ENCODE measurements around the gene MGLL.
"Not testable (repeated sequence)": the region's sequence is repeated elsewhere in the genome, so short reads cannot be mapped to it uniquely, and the experiment has no call there.

Gene MGLL

GRCh38 chr3:127669541-127670228 is 152.6 kb downstream of the MGLL start:
- Mint-ChIP-seq H3K27ac (no peak overlapping the region), H3K9me3 (no peaks in the 10 kb centered on the region)
- no peak for ATAC-seq

GRCh38 chr3:127668906-127669305 is 153.4 kb downstream of the MGLL start:
- no peaks in the 10 kb centered on the region for H3K27me3 Mint-ChIP-seq
- no peak overlapping the region for H3K27ac Mint-ChIP-seq
- H3K4me1 Mint-ChIP-seq, result peaks cover 9% of the 10 kb centered on the region
- DNase-seq (no peak), ATAC-seq (no peak)
- H3K36me3 Mint-ChIP-seq (ENCODE audit: low read depth), result no peaks in the 10 kb centered on the region
- no peaks in the 10 kb centered on the region for H3K9me3 Mint-ChIP-seq
- H3K4me3 Mint-ChIP-seq, result no peak overlapping the region

More at GRCh38 chr3:127669541-127670228, 152.6 kb downstream of the MGLL start:
- Mint-ChIP-seq H3K4me3 (no peak overlapping the region), H3K27me3 (no peaks in the 10 kb centered on the region), H3K36me3 (ENCODE audit: low read depth) (no peaks in the 10 kb centered on the region), H3K4me1 (peaks cover 16% of the 10 kb centered on the region)
- DNase-seq, result no peak

GRCh38 chr3:127667119-127667681 is 155.1 kb downstream of the MGLL start:
- Mint-ChIP-seq H3K27me3 (no peaks in the 10 kb centered on the region), H3K4me3 (no peak overlapping the region), H3K36me3 (ENCODE audit: low read depth) (no peaks in the 10 kb centered on the region), H3K27ac (no peak overlapping the region), H3K4me1 (peaks cover 4% of the 10 kb centered on the region), H3K9me3 (no peaks in the 10 kb centered on the region)
- DNase-seq (no peak), ATAC-seq (no peak)

- no peaks in the 10 kb centered on the region for H3K9me3 Mint-ChIP-seq
- no peaks in the 10 kb centered on the region for H3K36me3 Mint-ChIP-seq (ENCODE audit: low read depth)
- H3K4me3 Mint-ChIP-seq, result no peak overlapping the region
- no peak overlapping the region for H3K27ac Mint-ChIP-seq
- no peak for ATAC-seq
- H3K4me1 Mint-ChIP-seq, result peaks cover 2% of the 10 kb centered on the region
- no peak for DNase-seq
- H3K27me3 Mint-ChIP-seq, result no peaks in the 10 kb centered on the region
These were observed 155.6 kb downstream of the MGLL start for GRCh38 chr3:127666676-127667075.

- ATAC-seq (no peak), DNase-seq (no peak)
- H3K4me1 Mint-ChIP-seq, result no peaks in the 10 kb centered on the region
- no peak overlapping the region for H3K4me3 Mint-ChIP-seq
- H3K36me3 Mint-ChIP-seq (ENCODE audit: low read depth), result no peaks in the 10 kb centered on the region
- no peaks in the 10 kb centered on the region for H3K9me3 Mint-ChIP-seq
- H3K27me3 Mint-ChIP-seq, result no peaks in the 10 kb centered on the region
- H3K27ac Mint-ChIP-seq, result no peak overlapping the region
These were observed 156.7 kb downstream of the MGLL start for GRCh38 chr3:127665586-127665985.

- DNase-seq, result no peak
- Mint-ChIP-seq H3K9me3 (no peaks in the 10 kb centered on the region), H3K27ac (no peak overlapping the region), H3K4me3 (no peak overlapping the region), H3K36me3 (ENCODE audit: low read depth) (no peaks in the 10 kb centered on the region), H3K4me1 (no peaks in the 10 kb centered on the region), H3K27me3 (no peaks in the 10 kb centered on the region)
- no peak for ATAC-seq
These were observed 157.2 kb downstream of the MGLL start for GRCh38 chr3:127665165-127665564.

- no peak overlapping the region for H3K27ac Mint-ChIP-seq
- no peaks in the 10 kb centered on the region for H3K4me1 Mint-ChIP-seq
- no peak for ATAC-seq
- H3K27me3 Mint-ChIP-seq, result peaks cover 2% of the 10 kb centered on the region
- no peaks in the 10 kb centered on the region for H3K9me3 Mint-ChIP-seq
- no peak overlapping the region for H3K4me3 Mint-ChIP-seq
- no peak for DNase-seq
- no peaks in the 10 kb centered on the region for H3K36me3 Mint-ChIP-seq (ENCODE audit: low read depth)
These were observed 159.2 kb downstream of the MGLL start for GRCh38 chr3:127663151-127663550.

GRCh38 chr3:127662001-127662469 is 160.3 kb downstream of the MGLL start:
- no peaks in the 10 kb centered on the region for H3K4me1 Mint-ChIP-seq
- no peak overlapping the region for H3K27ac Mint-ChIP-seq
- DNase-seq (no peak), ATAC-seq (no peak)
- H3K27me3 Mint-ChIP-seq, result peaks cover 2% of the 10 kb centered on the region
- H3K9me3 Mint-ChIP-seq, result no peaks in the 10 kb centered on the region
- H3K36me3 Mint-ChIP-seq (ENCODE audit: low read depth), result no peaks in the 10 kb centered on the region
- no peak overlapping the region for H3K4me3 Mint-ChIP-seq

GRCh38 chr3:127661600-127661999 is 160.7 kb downstream of the MGLL start:
- no peak for DNase-seq
- Mint-ChIP-seq H3K4me1 (no peaks in the 10 kb centered on the region), H3K27me3 (peaks cover 2% of the 10 kb centered on the region), H3K9me3 (no peaks in the 10 kb centered on the region), H3K4me3 (no peak overlapping the region), H3K27ac (no peak overlapping the region), H3K36me3 (ENCODE audit: low read depth) (no peaks in the 10 kb centered on the region)
- no peak for ATAC-seq

- ATAC-seq (no peak), DNase-seq (no peak)
- H3K9me3 Mint-ChIP-seq, result no peaks in the 10 kb centered on the region
- H3K36me3 Mint-ChIP-seq (ENCODE audit: low read depth), result no peaks in the 10 kb centered on the region
- no peak overlapping the region for H3K4me3 Mint-ChIP-seq
- no peak overlapping the region for H3K27ac Mint-ChIP-seq
- peaks cover 2% of the 10 kb centered on the region for H3K27me3 Mint-ChIP-seq
- H3K4me1 Mint-ChIP-seq, result no peaks in the 10 kb centered on the region
These were observed 161.6 kb downstream of the MGLL start for GRCh38 chr3:127660621-127661251.

GRCh38 chr3:127658234-127658633 is 164.1 kb downstream of the MGLL start:
- ATAC-seq, result no peak
- Mint-ChIP-seq H3K4me3 (no peak overlapping the region), H3K27ac (no peak overlapping the region), H3K4me1 (no peaks in the 10 kb centered on the region), H3K36me3 (ENCODE audit: low read depth) (no peaks in the 10 kb centered on the region), H3K9me3 (no peaks in the 10 kb centered on the region), H3K27me3 (peaks cover 2% of the 10 kb centered on the region)
- DNase-seq, result no peak

GRCh38 chr3:127656906-127657305 is 165.4 kb downstream of the MGLL start:
- Mint-ChIP-seq H3K9me3 (no peaks in the 10 kb centered on the region), H3K4me3 (no peak overlapping the region), H3K36me3 (ENCODE audit: low read depth) (no peaks in the 10 kb centered on the region), H3K27me3 (peaks cover 2% of the 10 kb centered on the region), H3K27ac (no peak overlapping the region), H3K4me1 (no peaks in the 10 kb centered on the region)
- DNase-seq (no peak), ATAC-seq (no peak)

GRCh38 chr3:127655641-127656040 is 166.7 kb downstream of the MGLL start:
- DNase-seq (no peak), ATAC-seq (no peak)
- Mint-ChIP-seq H3K27ac (no peak overlapping the region), H3K4me1 (no peaks in the 10 kb centered on the region), H3K9me3 (no peaks in the 10 kb centered on the region), H3K4me3 (no peak overlapping the region), H3K36me3 (ENCODE audit: low read depth) (no peaks in the 10 kb centered on the region), H3K27me3 (peaks cover 2% of the 10 kb centered on the region)

GRCh38 chr3:127654993-127655392 is 167.3 kb downstream of the MGLL start:
- ATAC-seq; H3K36me3 Mint-ChIP-seq (ENCODE audit: low read depth); H3K9me3 Mint-ChIP-seq; H3K4me3 Mint-ChIP-seq; H3K4me1 Mint-ChIP-seq; DNase-seq; H3K27me3 Mint-ChIP-seq; H3K27ac Mint-ChIP-seq: not testable (repeated sequence)

- Mint-ChIP-seq H3K27me3 (peaks cover 2% of the 10 kb centered on the region), H3K36me3 (ENCODE audit: low read depth) (no peaks in the 10 kb centered on the region), H3K4me3 (no peak overlapping the region), H3K9me3 (no peaks in the 10 kb centered on the region), H3K4me1 (no peaks in the 10 kb centered on the region), H3K27ac (no peak overlapping the region)
- DNase-seq (no peak), ATAC-seq (no peak)
These were observed 167.9 kb downstream of the MGLL start for GRCh38 chr3:127654374-127654773.

Measured in activated naive CD8-positive, alpha-beta T cell treated with anti-CD3 and anti-CD28 coated beads, Interleukin-2, amount 50 U/mL, for 24 hours (primary cell).